Fibroblast of the aortic adventitia (primary cell): ENCODE data around the gene ATP5F1A. TPM values are rescaled to one million over a fixed set of nuclear protein-coding genes. Genes with fewer than 3 reads are reported as not detected.
A peak's percentile ranks its signal among the peaks of the same experiment; 100 is the strongest.
"Not testable (repeated sequence)": the region's sequence is repeated elsewhere in the genome, so short reads cannot be mapped to it uniquely, and the experiment has no call there.

Source experiments
- DNase-seq: peaks from one replicate; pipeline ENCODE4 v3.0.0-alpha.2; 2010; ENCODE audit warnings: low read depth
- H3K4me3 ChIP-seq: 2 replicates; pipeline ENCODE4 v1.5.1; 2011; ENCODE audit warnings: low read depth, mild to moderate bottlenecking, control low read depth, low read length, moderate library complexity
- CTCF ChIP-seq: IDR thresholded peaks from 2 replicates; pipeline ENCODE4 v1.5.1; 2011; ENCODE audit warnings: mild to moderate bottlenecking, low read length, control low read depth, inconsistent platforms; ENCODE audit not compliant: insufficient read depth
- total RNA-seq: library from RNA; depleted of rRNA; stranded (reverse); fragments of >200 nt; gene quantifications from 2 replicates; pipeline ENCODE4 v1.2.3, GENCODE V29; 2012; ENCODE audit warnings: low replicate concordance

ATP5F1A gene
- 609 and 2,625 TPM in 2 replicates for total RNA-seq

- peak; percentile 79 for DNase-seq
- peak within 1 kb of the TSS; percentile 96 for H3K4me3 ChIP-seq
- TF ChIP-seq CTCF, result no peak
Measured at GRCh38 chr18:46097801-46098615, at the start of gene ATP5F1A. TSS of gene ATP5F1A (minus strand) at chr18:46098296. CDS start at chr18:46098231, 65 bp downstream.

- no peak for DNase-seq
- no peak for TF ChIP-seq CTCF
- no peak overlapping the region for H3K4me3 ChIP-seq
Measured at GRCh38 chr18:46141199-46141598, 43.1 kb upstream of the ATP5F1A start.

- no peak for TF ChIP-seq CTCF
- H3K4me3 ChIP-seq, result no peak overlapping the region
- DNase-seq, result no peak
Measured at GRCh38 chr18:46140173-46140572, 42.1 kb upstream of the ATP5F1A start.

- no peak for TF ChIP-seq CTCF
- no peak overlapping the region for H3K4me3 ChIP-seq
- DNase-seq, result no peak
Measured at GRCh38 chr18:46134920-46135675, 37.0 kb upstream of the ATP5F1A start.

GRCh38 chr18:46133534-46133933 lies 35.4 kb upstream of the ATP5F1A start:
- no peak overlapping the region for H3K4me3 ChIP-seq
- TF ChIP-seq CTCF, result no peak
- no peak for DNase-seq

- DNase-seq, H3K4me3 ChIP-seq: not testable (repeated sequence)
Measured at GRCh38 chr18:46130549-46130948, 32.5 kb upstream of the ATP5F1A start.

- no peak overlapping the region for H3K4me3 ChIP-seq
- TF ChIP-seq CTCF, result no peak
- no peak for DNase-seq
Measured at GRCh38 chr18:46130061-46130460, 32.0 kb upstream of the ATP5F1A start.

GRCh38 chr18:46126625-46127024 lies 28.5 kb upstream of the ATP5F1A start:
- DNase-seq, H3K4me3 ChIP-seq: not testable (repeated sequence)
